LNCAP (cell line): ENCODE results near the gene FANCF.

ENCODE experiments used
- TF ChIP-seq, protein P1 (sequence below): fragments of 450-650 bp; IDR thresholded peaks from 2 replicates; pipeline ENCODE4 v1.5.1; 2017; ENCODE audit warnings: mild to moderate bottlenecking

FANCF gene

GRCh38 chr11:22635689-22636088, 10.1 kb upstream of the FANCF start:
- TF ChIP-seq, protein P1, sequence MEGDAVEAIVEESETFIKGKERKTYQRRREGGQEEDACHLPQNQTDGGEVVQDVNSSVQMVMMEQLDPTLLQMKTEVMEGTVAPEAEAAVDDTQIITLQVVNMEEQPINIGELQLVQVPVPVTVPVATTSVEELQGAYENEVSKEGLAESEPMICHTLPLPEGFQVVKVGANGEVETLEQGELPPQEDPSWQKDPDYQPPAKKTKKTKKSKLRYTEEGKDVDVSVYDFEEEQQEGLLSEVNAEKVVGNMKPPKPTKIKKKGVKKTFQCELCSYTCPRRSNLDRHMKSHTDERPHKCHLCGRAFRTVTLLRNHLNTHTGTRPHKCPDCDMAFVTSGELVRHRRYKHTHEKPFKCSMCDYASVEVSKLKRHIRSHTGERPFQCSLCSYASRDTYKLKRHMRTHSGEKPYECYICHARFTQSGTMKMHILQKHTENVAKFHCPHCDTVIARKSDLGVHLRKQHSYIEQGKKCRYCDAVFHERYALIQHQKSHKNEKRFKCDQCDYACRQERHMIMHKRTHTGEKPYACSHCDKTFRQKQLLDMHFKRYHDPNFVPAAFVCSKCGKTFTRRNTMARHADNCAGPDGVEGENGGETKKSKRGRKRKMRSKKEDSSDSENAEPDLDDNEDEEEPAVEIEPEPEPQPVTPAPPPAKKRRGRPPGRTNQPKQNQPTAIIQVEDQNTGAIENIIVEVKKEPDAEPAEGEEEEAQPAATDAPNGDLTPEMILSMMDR, result no peak

DNA sequence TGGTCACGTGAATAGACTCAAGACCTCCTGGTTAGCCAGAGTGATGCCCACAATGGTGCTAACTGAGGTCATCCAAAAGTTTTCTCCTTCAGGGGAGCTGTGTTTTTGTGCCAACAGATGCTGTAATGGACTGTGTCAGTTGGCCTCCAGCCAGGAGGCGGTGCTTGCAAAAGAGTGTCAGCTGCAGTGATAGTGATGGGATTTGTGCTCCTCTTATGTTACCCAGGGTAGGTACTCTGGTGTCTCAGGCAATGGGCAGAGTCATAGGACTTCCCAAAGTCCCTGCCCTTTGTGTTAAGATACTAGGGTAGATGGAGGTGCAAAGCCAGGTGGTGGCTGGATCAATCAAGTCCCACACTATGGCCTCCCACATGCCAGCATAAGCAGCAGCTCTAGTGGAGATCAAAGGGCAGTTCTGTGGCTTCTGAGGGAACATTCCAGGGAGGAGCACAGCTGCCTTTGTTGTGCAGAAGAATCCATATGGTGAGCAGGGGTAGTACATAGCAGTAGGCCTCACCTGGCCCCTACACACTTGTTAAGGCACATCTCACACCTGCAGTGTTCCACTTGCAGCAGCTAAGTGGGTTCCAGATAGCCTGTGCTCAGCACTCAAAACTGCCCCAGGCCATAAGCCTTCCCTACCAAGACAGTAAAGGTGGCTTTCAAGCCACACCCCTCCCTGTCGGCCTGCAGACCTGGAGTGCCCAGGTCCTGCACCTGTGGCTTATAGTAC, 9.4 kb upstream of the FANCF start:
- TF ChIP-seq, protein P1, result no peak

DNA sequence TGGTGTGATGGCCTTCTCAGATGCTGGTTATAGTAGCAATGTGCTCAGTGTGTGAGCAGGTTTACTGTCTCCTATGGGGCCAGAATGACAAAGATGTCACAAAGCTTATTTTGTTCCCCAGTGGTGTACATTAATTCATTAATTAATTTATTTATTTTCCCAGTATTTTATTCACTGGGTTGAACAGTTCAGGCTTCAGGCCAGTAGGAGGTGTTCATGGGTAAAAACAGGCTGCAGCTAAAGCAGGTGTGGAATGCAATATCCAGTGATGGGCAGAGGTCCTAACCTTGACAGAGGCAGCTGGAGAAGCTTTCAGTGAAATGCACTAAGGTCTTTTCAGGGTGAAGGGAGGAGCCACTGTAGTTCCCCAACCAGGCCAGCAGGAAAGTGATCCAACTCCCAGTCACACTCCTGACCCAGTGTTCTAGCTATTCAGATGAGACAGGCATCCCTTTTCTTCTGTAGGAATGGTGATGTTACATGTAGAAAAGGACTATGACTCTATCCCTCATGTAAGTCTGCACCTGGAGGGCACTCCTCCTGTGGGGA, 7.8 kb upstream of the FANCF start:
- TF ChIP-seq, protein P1, result no peak

- TF ChIP-seq, protein P1, result no peak
Measured at GRCh38 chr11:22627421-22627820, 1.8 kb upstream of the FANCF start.

DNA sequence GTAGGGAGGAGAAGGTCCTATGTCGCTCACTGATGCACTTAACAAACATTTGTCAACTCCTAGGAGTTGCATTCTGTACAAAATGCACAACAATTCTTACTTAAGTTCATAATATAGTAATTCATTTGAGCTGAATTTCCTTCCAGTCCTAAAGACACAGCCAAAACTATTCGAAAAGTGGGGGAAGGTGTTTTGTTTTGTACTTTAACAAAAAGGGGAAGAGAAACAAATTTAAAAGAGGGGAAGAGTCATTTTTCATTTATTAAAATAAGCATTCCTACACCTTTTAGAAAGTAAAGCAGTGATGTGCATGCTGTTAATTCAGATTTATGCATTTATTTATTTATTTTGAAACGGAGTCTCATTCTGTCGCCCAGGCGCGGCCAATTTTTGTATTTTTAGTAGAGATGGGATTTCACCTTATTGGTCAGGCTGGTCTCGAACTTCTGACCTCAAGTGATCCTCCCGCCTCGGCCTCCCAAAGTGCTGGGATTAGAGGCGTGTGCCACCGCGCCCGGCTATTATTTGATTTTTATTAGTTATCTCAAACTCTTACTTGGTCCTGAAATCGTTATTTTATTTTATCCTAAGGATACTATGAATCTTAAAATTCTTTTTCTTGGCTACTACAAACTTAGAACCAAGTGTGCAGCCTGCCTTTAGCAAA, 1.1 kb upstream of the FANCF start:
- TF ChIP-seq, protein P1, result no peak

DNA sequence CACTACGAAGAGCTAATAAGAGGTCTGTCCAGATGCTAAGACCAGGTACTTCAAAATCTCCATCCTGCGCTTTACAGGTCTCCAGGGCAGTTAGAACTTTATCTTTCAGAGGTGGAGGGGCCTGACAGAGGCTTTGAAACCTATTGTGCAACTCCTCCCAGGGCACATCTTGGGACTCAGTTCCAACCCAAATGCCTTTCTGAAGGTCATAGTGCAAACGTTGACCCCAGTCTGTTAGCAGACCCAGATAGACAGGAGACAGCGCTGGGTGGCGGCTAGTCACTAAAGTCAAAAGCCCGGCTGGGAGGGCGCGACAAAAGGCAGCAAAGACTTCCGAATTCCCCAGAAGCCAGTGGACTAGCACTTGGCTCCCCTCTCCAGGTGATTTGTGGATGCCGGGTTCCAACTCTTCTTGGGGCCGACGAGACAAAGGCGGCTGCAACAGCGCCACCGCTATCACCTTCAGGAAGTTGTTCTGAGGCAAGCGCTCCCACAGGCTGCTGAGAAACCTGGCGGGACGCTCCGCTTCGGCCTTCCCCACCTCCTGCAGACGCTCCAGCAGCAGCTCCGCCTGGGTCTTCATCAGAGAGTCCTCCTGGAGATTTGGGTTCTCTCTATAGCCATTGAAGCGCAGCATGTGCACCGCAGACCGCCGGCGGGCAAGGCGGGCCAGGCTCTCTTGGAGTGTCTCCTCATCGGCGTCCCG, 728 bp downstream of the FANCF start:
- TF ChIP-seq, protein P1, result peak; percentile 65

DNA sequence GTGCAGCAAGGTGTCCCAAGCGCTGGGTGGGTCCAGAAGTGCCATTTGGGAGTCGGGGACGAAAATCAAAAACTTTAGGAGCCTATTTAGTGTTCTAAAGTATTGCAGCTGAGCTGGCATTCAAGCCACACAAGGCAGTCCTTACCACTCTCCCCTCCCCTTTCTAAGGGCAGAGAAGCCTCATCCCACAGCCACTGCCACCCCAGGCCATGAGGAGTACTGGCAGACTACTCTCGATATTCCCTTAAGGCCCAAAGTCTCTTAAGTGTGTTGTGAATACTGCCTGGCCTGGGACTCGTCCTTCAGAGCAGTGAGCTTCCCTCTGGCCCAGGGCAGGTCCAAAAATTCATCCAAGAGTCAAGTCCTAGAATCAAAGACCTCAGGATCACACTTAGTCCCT, 7.8 kb downstream of the FANCF start:
- TF ChIP-seq, protein P1, result no peak
